Neuron (in vitro differentiated cells): ENCODE results near the gene MTHFD1.
A peak's percentile ranks its signal among the peaks of the same experiment; 100 is the strongest.

Source experiments
- H2AFZ ChIP-seq: one replicate; pipeline ENCODE4 v1.6.1; 2013; ENCODE audit warnings: low read depth, mild to moderate bottlenecking, inconsistent platforms, low read length, moderate library complexity
- H3K27me3 ChIP-seq: one replicate; pipeline ENCODE4 v1.6.1; 2013; ENCODE audit warnings: low read length; ENCODE audit not compliant: insufficient read depth
- H3K36me3 ChIP-seq: one replicate; pipeline ENCODE4 v1.6.1; 2013; ENCODE audit warnings: low read length; ENCODE audit not compliant: insufficient read depth
- H3K4me1 ChIP-seq: one replicate; pipeline ENCODE4 v1.6.1; 2013; ENCODE audit warnings: low read length; ENCODE audit not compliant: insufficient read depth
- H3K4me3 ChIP-seq: 2 replicates; pipeline ENCODE4 v1.5.1; 2013; ENCODE audit warnings: mild to moderate bottlenecking, low read length, moderate library complexity
- H3K9me3 ChIP-seq: one replicate; pipeline ENCODE4 v1.6.1; 2013; ENCODE audit warnings: low read length

Gene MTHFD1

DNA sequence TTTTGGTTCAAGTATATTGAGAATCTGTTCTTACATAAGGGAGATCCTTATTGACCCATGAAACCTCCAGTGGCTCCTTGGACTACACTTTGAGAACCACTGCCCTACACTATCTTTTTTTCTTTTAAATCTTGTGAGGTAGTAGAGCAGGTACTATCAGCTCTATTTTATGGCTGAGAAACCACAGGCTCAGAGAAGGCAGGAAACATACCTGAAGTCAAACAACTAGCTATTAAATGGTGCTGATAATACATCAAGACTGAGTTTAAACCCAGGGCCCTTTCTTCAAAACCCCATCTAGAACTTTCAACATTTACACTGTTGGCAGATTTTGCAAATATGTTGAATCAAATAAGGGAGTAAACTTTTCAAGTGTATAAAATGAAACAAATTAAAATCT lies 108.6 kb downstream of the MTHFD1 start:
- no peak overlapping the region for H2AFZ ChIP-seq
- H3K27me3 ChIP-seq = no peaks in the 10 kb centered on the region
- peaks cover 8% of the 10 kb centered on the region for H3K4me1 ChIP-seq
- peaks cover 7% of the 10 kb centered on the region for H3K36me3 ChIP-seq
- H3K9me3 ChIP-seq = no peaks in the 10 kb centered on the region
- no peak overlapping the region for H3K4me3 ChIP-seq

DNA sequence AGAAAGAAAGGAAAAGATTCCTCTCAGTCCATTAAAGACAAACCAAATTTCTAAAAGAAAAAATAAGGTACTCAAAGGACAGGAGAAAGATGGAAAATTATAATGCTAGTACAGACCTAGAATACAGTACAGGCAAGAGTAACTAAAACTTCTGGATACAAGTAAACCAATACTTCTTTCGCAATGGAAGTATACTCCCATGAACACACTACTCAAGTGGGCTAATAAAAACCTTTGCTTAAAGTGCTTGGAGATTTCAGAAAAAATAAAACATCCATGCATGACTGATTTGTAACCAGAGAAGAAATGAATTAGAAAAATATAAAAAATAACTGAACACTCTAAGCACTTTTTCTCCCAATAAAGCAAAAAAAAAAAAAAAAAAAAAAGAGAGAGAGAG lies 111.9 kb downstream of the MTHFD1 start:
- Histone ChIP-seq H3K9me3 (no peaks in the 10 kb centered on the region), H2AFZ (no peak overlapping the region), H3K27me3 (no peaks in the 10 kb centered on the region), H3K4me3 (no peak overlapping the region), H3K4me1 (peaks cover 18% of the 10 kb centered on the region), H3K36me3 (peaks cover 3% of the 10 kb centered on the region)

DNA sequence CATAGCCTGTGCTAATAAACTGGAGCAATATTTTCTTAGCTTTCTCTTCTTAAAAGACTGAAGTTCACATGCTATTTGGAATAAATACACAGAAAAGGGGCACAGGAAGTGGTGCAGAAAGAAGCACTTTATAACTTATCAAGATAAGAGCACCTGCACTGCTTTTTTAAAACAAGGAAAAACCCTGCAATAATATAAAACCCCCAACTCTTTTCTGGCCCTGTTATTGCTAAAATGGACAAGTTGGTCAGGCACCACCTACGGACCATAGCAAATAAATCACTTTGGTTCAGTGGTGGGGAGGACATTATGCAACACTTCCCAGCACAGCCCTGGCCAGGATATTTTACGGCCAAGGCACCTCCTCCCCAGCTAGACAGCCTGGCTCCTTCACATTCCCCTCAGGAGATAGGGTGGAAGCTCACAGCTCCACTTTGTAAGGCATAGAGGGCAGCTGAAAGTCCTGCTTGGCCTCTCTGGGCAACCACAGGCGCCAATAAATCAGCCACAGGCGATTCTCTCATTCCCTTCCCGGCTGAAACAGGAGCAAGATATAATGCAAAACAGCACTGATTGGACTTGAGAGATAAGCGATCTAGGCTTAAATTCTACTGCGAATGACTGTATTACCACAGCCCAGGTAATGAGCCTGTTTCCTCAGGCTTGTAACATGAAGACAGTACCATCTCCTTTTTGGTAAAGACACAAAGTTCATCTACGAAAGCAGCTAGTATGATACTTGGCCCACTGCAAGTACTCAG lies 113.4 kb downstream of the MTHFD1 start:
- H3K27me3 ChIP-seq = no peaks in the 10 kb centered on the region
- H3K9me3 ChIP-seq = no peaks in the 10 kb centered on the region
- H2AFZ ChIP-seq = no peak overlapping the region
- H3K36me3 ChIP-seq = no peaks in the 10 kb centered on the region
- peak overlapping the region; percentile 66 for H3K4me3 ChIP-seq
- peaks cover 27% of the 10 kb centered on the region for H3K4me1 ChIP-seq

DNA sequence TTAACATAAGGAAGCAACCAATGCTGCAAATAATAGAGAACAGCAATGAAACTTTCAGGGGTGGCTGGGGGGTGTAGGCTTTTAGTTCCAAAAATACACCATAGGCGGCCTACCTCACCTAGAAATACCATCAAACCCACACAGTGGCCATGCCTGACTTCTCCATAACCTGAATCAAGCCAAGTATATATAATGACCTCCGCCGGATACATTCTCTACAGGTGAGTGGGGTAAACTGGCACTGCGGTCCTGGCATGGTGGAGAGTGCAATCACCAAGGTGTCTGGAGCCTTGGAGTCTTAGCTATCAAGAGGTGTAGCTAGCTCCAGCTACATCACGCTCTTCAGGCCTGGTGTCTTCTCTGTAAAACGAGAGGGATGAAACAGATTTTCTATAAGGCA lies 114.3 kb downstream of the MTHFD1 start:
- H3K9me3 ChIP-seq = no peaks in the 10 kb centered on the region
- H3K4me1 ChIP-seq = peaks cover 34% of the 10 kb centered on the region
- H3K36me3 ChIP-seq = no peaks in the 10 kb centered on the region
- no peak overlapping the region for H2AFZ ChIP-seq
- H3K4me3 ChIP-seq = peak overlapping the region; percentile 66
- H3K27me3 ChIP-seq = no peaks in the 10 kb centered on the region

DNA sequence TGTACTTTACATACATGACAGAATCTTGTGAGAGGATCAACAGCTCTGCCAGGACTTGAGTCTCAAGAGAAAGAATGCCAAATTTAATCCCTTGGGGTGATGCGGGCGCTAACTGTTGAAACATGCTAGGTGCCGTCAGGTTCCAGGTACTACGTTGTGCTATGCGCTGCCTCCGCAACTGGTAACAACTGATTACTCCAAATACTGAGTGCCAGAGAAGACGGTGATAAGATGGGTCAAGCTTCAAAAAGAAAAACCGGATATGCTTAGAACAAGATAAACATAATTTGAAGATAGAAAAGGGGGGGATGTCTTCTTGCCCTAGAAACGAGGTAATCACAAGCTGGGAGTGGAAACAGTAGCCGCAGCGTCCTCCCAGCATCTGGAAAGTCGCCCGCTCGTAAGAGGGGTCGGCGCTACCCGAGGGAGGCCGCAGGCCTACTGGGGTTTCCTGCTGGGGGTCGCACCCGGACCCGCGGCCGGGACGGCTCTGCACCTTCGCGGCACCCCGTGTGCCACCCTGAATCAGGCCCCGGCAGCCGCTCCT lies 114.8 kb downstream of the MTHFD1 start:
- Histone ChIP-seq H3K36me3 (no peaks in the 10 kb centered on the region), H2AFZ (peak overlapping the region; percentile 72), H3K9me3 (no peaks in the 10 kb centered on the region), H3K4me1 (peaks cover 35% of the 10 kb centered on the region), H3K27me3 (no peaks in the 10 kb centered on the region), H3K4me3 (peak overlapping the region; percentile 66)

DNA sequence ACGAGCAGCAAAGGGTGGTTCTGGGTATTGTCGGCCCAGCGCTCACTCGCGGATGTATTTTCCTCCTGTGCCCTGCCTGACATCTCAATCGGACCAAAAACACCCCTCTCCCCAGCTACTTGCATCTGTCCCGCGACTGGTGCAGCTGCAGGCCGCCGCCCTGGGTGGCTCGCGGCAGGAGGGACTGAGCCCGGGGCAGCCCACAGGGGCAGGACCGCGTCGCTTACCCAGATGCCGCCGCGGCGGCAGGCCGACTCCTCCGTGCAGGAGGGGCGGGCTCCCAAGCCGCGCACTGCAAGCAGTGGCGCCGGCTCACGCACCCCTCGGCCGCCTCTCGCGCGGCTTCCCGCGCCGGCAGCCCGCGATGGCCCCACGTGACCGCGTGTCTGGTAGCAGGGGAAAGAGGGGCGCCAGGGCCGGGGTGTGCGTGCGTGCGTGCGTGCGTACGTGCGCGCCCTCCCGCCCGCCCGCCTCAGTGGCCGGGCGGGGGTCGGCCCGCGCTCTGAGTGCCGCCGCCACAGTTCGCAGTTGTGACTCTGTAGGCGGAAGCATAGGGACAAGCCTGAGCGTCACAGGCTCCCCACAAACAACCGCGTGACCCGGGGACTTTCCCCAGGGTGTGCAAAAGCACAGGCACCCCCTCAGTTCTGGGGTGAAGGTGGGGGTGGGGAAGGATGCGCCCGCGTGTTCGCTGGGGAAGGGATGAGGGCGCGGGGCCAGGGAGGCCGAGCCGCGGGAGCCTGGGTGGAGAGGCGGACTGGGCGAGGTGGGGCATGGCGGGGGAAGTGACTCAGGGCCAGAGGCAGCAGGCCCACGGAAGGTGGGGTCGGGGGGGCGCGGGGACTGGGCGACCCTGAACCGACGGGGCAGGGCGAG lies 115.5 kb downstream of the MTHFD1 start, which contains the start of gene ZBTB25:
Gene ZBTB25, minus strand, starts transcription at position 405 of the 876 bp plus-strand sequence. CDS start 13,305 bp downstream, outside the sequence.
- Histone ChIP-seq H3K27me3 (no peaks in the 10 kb centered on the region), H3K9me3 (no peaks in the 10 kb centered on the region), H3K36me3 (no peaks in the 10 kb centered on the region), H2AFZ (peak within 1 kb of the TSS; percentile 72), H3K4me3 (peak within 1 kb of the TSS; percentile 66), H3K4me1 (peaks cover 35% of the 10 kb centered on the region)

DNA sequence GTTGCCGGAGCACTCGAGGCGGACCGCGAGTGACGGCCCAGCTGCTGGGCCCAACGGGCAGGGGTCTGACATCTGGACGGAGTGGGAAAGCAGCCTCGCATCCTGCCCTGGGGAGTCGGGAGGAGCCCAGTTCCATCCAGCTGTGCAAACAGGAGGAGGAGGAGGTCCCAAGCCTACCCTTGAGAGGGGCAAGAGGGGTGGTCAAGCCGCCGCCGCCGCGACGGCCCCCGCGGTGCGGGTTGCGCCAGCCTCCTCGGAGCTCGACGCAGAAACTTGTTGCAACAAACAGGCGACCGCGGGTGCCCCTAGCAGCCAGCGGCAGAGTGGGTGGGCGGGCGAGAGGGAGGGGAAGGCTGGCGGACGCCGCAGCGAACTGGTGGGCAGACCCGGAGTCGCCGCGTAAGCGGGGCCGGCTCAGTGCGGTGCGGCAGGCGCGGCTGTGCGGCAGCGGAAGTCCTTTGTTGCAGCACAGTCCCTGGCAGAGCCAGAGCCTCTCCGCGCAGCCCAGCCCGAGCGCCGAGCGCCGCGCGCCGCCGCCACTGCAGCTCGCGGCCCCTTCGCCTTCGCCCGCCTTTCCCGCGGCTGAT lies 116.2 kb downstream of the MTHFD1 start, which contains the start of gene ZBTB1:
Gene ZBTB1, plus strand, starts transcription at position 461 of the 587 bp plus-strand sequence. CDS start 16,735 bp downstream, outside the sequence.
- Histone ChIP-seq H2AFZ (peak within 1 kb of the TSS; percentile 72), H3K4me3 (peak within 1 kb of the TSS; percentile 66), H3K4me1 (peaks cover 35% of the 10 kb centered on the region), H3K27me3 (no peaks in the 10 kb centered on the region), H3K9me3 (no peaks in the 10 kb centered on the region), H3K36me3 (no peaks in the 10 kb centered on the region)

DNA sequence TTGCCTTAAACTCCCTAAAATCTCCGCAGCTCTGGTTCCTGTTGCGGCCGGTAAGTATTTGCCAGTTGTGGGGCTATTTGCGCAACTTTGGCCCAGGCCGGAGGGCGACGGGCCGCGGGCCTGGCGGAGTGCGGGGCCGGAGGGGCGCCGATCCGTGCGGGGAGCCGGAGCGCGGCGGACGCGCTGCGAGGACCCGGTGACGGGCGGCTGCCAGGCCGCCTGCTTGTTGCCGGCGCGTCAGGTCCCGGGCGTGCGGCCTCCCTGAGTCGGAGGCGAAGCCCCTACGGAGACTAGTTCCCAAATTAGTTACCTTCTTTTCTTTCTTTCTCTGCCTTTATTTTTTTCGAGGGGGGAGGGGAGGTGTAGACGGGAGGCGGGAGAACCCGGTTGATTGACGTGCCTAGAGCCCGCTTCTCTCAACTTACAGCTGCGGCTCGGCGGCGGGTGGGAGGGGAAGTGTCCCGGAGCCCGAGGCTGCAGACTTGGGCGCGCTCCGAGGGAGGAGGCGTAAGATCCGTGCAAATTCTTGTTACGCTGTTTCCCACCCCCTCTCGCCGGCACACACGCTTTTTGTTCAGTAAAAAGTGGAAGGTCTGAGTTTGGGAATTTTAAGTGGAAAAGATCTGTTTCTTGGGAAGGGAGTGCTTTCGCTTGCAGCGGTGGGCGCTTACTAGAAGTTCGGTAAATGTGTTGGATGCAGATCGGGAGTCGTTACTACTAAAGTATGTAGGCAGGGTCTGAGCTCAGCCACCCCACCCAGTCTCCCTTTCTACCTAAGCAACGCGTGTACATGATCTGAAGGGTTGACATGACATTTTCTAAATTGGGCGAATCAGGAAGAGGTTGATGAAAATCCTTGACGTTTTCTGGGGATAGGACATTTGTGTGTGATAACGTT lies 117.0 kb downstream of the MTHFD1 start:
- Histone ChIP-seq H3K4me3 (peak overlapping the region; percentile 66), H3K27me3 (no peaks in the 10 kb centered on the region), H3K4me1 (peaks cover 35% of the 10 kb centered on the region), H3K9me3 (no peaks in the 10 kb centered on the region), H2AFZ (peak overlapping the region; percentile 65), H3K36me3 (no peaks in the 10 kb centered on the region)

DNA sequence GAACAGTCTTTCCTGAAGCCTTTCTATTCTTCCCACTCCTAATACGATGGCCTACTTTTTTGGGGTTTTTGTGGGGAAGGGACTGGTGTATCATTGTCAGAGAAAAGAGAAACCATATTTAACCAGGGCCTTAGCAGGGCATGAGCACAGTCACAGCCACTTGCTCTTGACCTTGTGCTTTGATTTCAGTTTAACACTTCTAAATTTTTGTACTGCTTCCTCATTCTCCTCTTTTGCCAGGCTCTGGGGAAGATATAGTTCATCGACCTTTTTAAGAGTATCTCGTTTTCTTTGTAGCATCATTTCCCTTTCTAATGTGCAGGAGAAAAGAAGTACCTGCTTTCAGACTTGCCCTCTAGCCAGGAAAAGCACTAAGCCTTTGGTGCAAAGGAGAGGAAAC lies 118.6 kb downstream of the MTHFD1 start:
- peak overlapping the region; percentile 3 for H3K4me3 ChIP-seq
- no peak overlapping the region for H2AFZ ChIP-seq
- no peaks in the 10 kb centered on the region for H3K9me3 ChIP-seq
- H3K4me1 ChIP-seq = peaks cover 28% of the 10 kb centered on the region
- no peaks in the 10 kb centered on the region for H3K27me3 ChIP-seq
- H3K36me3 ChIP-seq = no peaks in the 10 kb centered on the region

DNA sequence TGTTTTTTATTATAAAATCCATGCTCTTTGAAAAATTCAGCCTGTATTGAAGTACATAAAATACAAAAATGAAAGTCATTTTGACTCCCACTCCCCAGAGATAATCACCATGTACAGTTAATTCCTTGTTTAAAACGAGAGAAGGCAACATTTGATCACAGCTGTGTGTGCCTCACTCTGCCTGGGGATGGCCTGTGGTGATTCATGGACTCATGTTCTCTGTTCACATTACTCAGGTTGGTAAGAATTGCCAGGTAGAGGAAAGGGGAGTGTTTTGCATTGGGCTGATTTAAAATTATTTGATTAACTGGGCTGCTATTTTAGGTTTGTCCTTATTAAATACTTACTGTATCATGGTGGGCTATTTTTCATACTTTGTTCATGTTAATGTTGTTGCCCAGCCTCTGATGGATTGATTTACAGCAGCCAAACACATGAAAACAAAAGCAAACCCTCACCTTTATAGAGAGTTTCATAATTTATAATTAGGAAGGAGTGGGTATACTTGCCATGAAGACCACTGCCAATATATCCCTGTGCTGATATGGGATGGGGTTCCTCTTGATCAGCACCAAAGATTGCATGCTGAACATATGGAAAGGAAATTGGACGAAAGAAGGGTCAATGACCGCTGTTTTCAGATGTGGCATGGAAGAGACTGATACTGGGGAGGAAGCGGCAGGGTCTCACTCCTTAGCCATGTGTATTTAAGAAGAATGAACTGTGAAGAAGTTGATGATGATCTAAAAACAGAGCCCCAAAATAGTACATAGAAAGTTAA lies 119.4 kb downstream of the MTHFD1 start:
- Histone ChIP-seq H2AFZ (no peak overlapping the region), H3K4me1 (peaks cover 19% of the 10 kb centered on the region), H3K36me3 (no peaks in the 10 kb centered on the region), H3K9me3 (no peaks in the 10 kb centered on the region), H3K27me3 (no peaks in the 10 kb centered on the region), H3K4me3 (no peak overlapping the region)

DNA sequence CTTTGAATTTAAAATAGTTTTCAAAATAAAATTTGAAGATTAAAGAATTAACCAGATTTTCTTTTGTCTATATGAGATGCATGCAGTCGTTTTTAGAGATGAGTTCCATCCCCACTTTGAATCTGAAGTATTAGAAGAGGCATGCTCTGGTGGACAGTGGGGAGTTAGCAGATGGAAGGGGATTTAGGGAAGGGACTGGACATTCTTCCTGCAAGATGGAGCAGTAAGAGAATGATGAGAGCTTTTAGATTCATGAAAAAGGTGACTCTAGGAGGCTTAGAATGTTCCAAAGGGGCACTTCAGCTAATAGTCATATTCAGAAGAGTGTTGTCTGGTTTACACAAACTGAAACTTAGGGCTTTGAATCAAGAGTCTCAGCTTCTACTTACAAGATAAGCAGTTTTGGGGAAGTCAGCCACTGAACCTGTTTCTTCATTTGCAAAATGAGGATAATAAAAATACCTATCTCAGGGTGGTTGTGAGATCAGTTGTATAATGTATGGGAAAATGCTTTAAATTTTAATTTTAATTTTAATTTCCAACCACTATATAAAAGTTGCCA lies 120.1 kb downstream of the MTHFD1 start:
- no peak overlapping the region for H3K4me3 ChIP-seq
- H3K9me3 ChIP-seq = no peaks in the 10 kb centered on the region
- H2AFZ ChIP-seq = no peak overlapping the region
- no peaks in the 10 kb centered on the region for H3K27me3 ChIP-seq
- no peaks in the 10 kb centered on the region for H3K36me3 ChIP-seq
- peaks cover 17% of the 10 kb centered on the region for H3K4me1 ChIP-seq
